Fibroblast of mammary gland (primary cell): ENCODE data around the gene TMOD1.
A peak's percentile ranks its signal among the peaks of the same experiment; 100 is the strongest.
"Not testable (repeated sequence)": the region's sequence is repeated elsewhere in the genome, so short reads cannot be mapped to it uniquely, and the experiment has no call there.

Experiments
- DNase-seq: peaks from one replicate; pipeline ENCODE4 v3.0.0-alpha.2; 2010; ENCODE audit warnings: low read depth
- H3K4me3 ChIP-seq: 2 replicates; pipeline ENCODE4 v1.5.1; 2011; ENCODE audit warnings: low read depth, mild to moderate bottlenecking, low read length, moderate library complexity; ENCODE audit not compliant: control insufficient read depth
- TF ChIP-seq, protein P1 (sequence below): conservative IDR thresholded peaks from 2 replicates; pipeline ENCODE4 v1.5.1; 2011; ENCODE audit warnings: low read depth, low read length, inconsistent platforms; ENCODE audit not compliant: control insufficient read depth, insufficient read depth

The TMOD1 gene

DNA sequence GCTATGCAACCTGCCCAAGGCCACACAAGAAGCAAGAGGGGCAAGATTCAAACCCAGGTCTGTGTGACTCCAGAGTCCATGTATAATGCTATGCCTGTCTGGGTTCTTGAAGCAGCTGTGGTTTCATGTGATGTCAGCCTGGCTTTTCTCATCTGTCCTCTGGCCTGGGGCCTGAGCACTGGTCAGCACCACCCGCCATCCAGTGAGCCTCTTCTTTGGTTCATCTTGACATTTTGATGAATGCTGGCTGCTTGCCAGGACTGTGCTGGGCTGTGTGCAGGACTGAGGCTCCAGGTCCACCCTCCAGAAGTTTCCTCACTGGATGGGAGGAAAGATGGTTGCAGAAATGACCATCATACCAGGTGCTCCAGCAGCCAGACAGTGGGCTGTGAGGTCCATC lies 70.2 kb downstream of the TMOD1 start:
- DNase-seq = no peak
- TF ChIP-seq, protein P1, sequence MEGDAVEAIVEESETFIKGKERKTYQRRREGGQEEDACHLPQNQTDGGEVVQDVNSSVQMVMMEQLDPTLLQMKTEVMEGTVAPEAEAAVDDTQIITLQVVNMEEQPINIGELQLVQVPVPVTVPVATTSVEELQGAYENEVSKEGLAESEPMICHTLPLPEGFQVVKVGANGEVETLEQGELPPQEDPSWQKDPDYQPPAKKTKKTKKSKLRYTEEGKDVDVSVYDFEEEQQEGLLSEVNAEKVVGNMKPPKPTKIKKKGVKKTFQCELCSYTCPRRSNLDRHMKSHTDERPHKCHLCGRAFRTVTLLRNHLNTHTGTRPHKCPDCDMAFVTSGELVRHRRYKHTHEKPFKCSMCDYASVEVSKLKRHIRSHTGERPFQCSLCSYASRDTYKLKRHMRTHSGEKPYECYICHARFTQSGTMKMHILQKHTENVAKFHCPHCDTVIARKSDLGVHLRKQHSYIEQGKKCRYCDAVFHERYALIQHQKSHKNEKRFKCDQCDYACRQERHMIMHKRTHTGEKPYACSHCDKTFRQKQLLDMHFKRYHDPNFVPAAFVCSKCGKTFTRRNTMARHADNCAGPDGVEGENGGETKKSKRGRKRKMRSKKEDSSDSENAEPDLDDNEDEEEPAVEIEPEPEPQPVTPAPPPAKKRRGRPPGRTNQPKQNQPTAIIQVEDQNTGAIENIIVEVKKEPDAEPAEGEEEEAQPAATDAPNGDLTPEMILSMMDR = no peak
- no peak overlapping the region for H3K4me3 ChIP-seq

- no peak for DNase-seq
- no peak overlapping the region for H3K4me3 ChIP-seq
- TF ChIP-seq, protein P1 = no peak
These were observed 70.9 kb downstream of the TMOD1 start for GRCh38 chr9:97572196-97572891.

DNA sequence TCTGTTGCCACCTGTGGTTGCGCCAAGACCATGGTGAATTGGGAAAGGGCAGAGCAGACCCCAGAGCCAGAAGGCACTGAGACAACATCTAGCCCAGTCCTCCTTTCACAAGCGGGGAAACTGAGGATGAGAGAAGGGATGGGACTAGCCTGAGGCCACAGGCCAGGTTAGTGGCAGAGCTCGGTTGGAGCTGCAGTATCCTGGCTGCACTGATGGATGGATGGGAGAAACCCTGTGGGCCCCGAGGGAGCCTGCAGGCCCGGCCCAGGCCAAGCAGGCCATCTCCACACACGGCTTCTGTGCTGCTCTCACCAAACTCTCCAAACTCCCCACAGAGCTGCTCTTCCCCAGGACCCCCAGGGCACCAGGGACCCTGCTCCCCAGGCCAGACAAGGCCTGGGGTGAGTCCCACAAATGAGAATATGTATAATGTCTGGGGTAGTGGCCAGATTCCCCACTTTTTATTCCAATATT lies 71.5 kb downstream of the TMOD1 start:
- H3K4me3 ChIP-seq = no peak overlapping the region
- TF ChIP-seq, protein P1 = no peak
- no peak for DNase-seq

GRCh38 chr9:97573482-97574073 lies 72.1 kb downstream of the TMOD1 start:
- H3K4me3 ChIP-seq = no peak overlapping the region
- TF ChIP-seq, protein P1 = no peak
- DNase-seq = peak; percentile 8

GRCh38 chr9:97574101-97574571 lies 72.7 kb downstream of the TMOD1 start:
- not testable (repeated sequence) for DNase-seq, H3K4me3 ChIP-seq

- not testable (repeated sequence) for DNase-seq
These were observed 73.6 kb downstream of the TMOD1 start for GRCh38 chr9:97574921-97575672.

GRCh38 chr9:97575673-97576200 lies 74.3 kb downstream of the TMOD1 start:
- TF ChIP-seq, protein P1 = no peak
- no peak overlapping the region for H3K4me3 ChIP-seq

More at GRCh38 chr9:97574921-97575672, 73.6 kb downstream of the TMOD1 start:
- not testable (repeated sequence) for H3K4me3 ChIP-seq

More at GRCh38 chr9:97575673-97576200, 74.3 kb downstream of the TMOD1 start:
- no peak for DNase-seq
